H1 (cell line): ENCODE data around the gene CNNM1. TPM values are rescaled to one million over a fixed set of nuclear protein-coding genes. Genes with fewer than 3 reads are reported as not detected.

ENCODE experiments used
- CTCF ChIA-PET: fragments of 300-600 bp; sonication (Branson Sonifier 250); formaldehyde crosslinking; loops from one replicate; lab custom pipeline; 2021; ENCODE audit not compliant: partially characterized antibody; lab: Charles Lee
- POLR2A ChIA-PET: fragments of 300-600 bp; sonication (Branson Sonifier 250); formaldehyde crosslinking; loops from one replicate; lab custom pipeline; 2021; ENCODE audit warnings: inconsistent platforms; ENCODE audit not compliant: partially characterized antibody; lab: Charles Lee
- DNase-seq, 2 experiments: peaks; one replicate each; pipeline versions ENCODE4 v3.0.0 to v3.0.0-alpha.2; 2010 to 2022; ENCODE audit warnings: low spot score in 2 of 2, low read depth in 1 of 2, mixed read lengths in 1 of 2
- FAIRE-seq: peaks from 2 replicates; lab custom pipeline; 2011; peaks lifted over from hg19 to GRCh38; lab: Jason Lieb, UNC
- H2AFZ ChIP-seq: 2 replicates; pipeline ENCODE4 v1.8.1; 2012; ENCODE audit warnings: low read length, inconsistent platforms
- H2AK5ac ChIP-seq: 2 replicates; pipeline ENCODE4 v1.6.1; 2013; ENCODE audit warnings: low read depth, low read length
- H2BK120ac ChIP-seq: replicated peaks from 2 replicates; pipeline ENCODE3; 2013; ENCODE audit warnings: low read depth, low read length, inconsistent platforms
- H2BK12ac ChIP-seq: 2 replicates; pipeline ENCODE4 v1.6.1; 2013; ENCODE audit warnings: low read depth, low read length
- H2BK15ac ChIP-seq: 2 replicates; pipeline ENCODE4 v1.6.1; 2013; ENCODE audit warnings: low read length
- H2BK20ac ChIP-seq: 2 replicates; pipeline ENCODE4 v1.6.1; 2013; ENCODE audit warnings: low read length
- H2BK5ac ChIP-seq: 2 replicates; pipeline ENCODE4 v1.6.1; 2013; ENCODE audit warnings: low read depth, low read length
- H3K14ac ChIP-seq: 2 replicates; pipeline ENCODE4 v1.6.1; 2013; ENCODE audit warnings: inconsistent platforms; ENCODE audit not compliant: insufficient read length
- H3K18ac ChIP-seq: 2 replicates; pipeline ENCODE4 v1.6.1; 2013; ENCODE audit warnings: low read length; ENCODE audit errors: extremely low read depth
- H3K23ac ChIP-seq: 2 replicates; pipeline ENCODE4 v1.6.1; 2013; ENCODE audit warnings: inconsistent platforms; ENCODE audit not compliant: insufficient read length
- H3K23me2 ChIP-seq: 2 replicates; pipeline ENCODE4 v1.6.1; 2013; ENCODE audit warnings: low read depth, low read length
- H3K27ac ChIP-seq: 2 replicates; pipeline ENCODE4 v1.6.1; 2011; ENCODE audit warnings: low read depth, low read length, inconsistent platforms
- H3K27me3 ChIP-seq, 4 experiments: replicated peaks in 1 of 4; 1 replicate in 1 of 4; 2 replicates in 3 of 4; pipeline versions ENCODE4 v1.6.1 to v1.8.1; 2011 to 2013; ENCODE audit warnings: low read length in 3 of 4, mild to moderate bottlenecking in 3 of 4, inconsistent platforms in 2 of 4, mixed read lengths in 2 of 4, moderate library complexity in 1 of 4; ENCODE audit not compliant: control insufficient read depth in 3 of 4, insufficient read depth in 3 of 4; ENCODE audit errors: extremely low read depth in 1 of 4
- H3K36me3 ChIP-seq, 4 experiments: 2 replicates each; pipeline versions ENCODE4 v1.6.1 to v1.8.1; 2011 to 2013; ENCODE audit warnings: mild to moderate bottlenecking in 4 of 4, low read length in 3 of 4, moderate library complexity in 2 of 4, control low read depth in 1 of 4, inconsistent platforms in 1 of 4; ENCODE audit not compliant: insufficient read depth in 4 of 4, control insufficient read depth in 2 of 4
- H3K4ac ChIP-seq: replicated peaks from 2 replicates; pipeline ENCODE3; 2013; ENCODE audit warnings: low read length, low read depth, mixed read lengths, inconsistent platforms; ENCODE audit not compliant: insufficient read length
- H3K4me1 ChIP-seq, 4 experiments: replicated peaks in 1 of 4; 1 replicate in 1 of 4; 2 replicates in 3 of 4; pipeline versions ENCODE4 v1.6.1 to v1.8.1; 2011 to 2013; ENCODE audit warnings: low read length in 3 of 4, inconsistent platforms in 2 of 4, mixed read lengths in 1 of 4; ENCODE audit not compliant: insufficient read depth in 4 of 4, control insufficient read depth in 3 of 4
- H3K4me2 ChIP-seq, 2 experiments: 2 replicates each; pipeline versions ENCODE4 v1.6.1 to v1.8.1; 2011 to 2013; ENCODE audit warnings: low read depth in 2 of 2, low read length in 2 of 2, control low read depth in 1 of 2, inconsistent platforms in 1 of 2, mild to moderate bottlenecking in 1 of 2; ENCODE audit not compliant: insufficient read depth in 1 of 2
- H3K4me3 ChIP-seq, 4 experiments: fragments of 200-600, 300-600 bp in 1 of 4; sonication (generic), shearing (Covaris generic), sonication (Bioruptor Twin) in 1 of 4; 2 replicates each; pipeline versions ENCODE4 v1.5.1 to v1.8.1; 2011 to 2016; ENCODE audit warnings: low read length in 4 of 4, low read depth in 3 of 4, control low read depth in 2 of 4, inconsistent platforms in 2 of 4, mild to moderate bottlenecking in 2 of 4, mixed read lengths in 1 of 4, moderate library complexity in 1 of 4; ENCODE audit not compliant: insufficient read depth in 2 of 4; ENCODE audit errors: extremely low read depth in 1 of 4
- H3K56ac ChIP-seq: replicated peaks from 2 replicates; pipeline ENCODE3; 2013; ENCODE audit warnings: low read depth, mild to moderate bottlenecking, mixed read lengths, low read length, inconsistent platforms; ENCODE audit not compliant: insufficient read length
- H3K79me1 ChIP-seq: 2 replicates; pipeline ENCODE4 v1.6.1; 2013; ENCODE audit warnings: low read depth, low read length, control low read depth
- H3K79me2 ChIP-seq, 2 experiments: 2 replicates each; pipeline versions ENCODE4 v1.6.1 to v1.8.1; 2012 to 2013; ENCODE audit warnings: low read length in 2 of 2, mild to moderate bottlenecking in 2 of 2, inconsistent platforms in 1 of 2; ENCODE audit not compliant: insufficient read depth in 2 of 2, control insufficient read depth in 1 of 2
- H3K9ac ChIP-seq, 4 experiments: replicated peaks in 1 of 4; 1 replicate in 1 of 4; 2 replicates in 3 of 4; pipeline versions ENCODE4 v1.6.1 to v1.8.1; 2011 to 2013; ENCODE audit warnings: low read depth in 3 of 4, low read length in 3 of 4, control low read depth in 2 of 4, mild to moderate bottlenecking in 2 of 4, moderate library complexity in 2 of 4, inconsistent platforms in 1 of 4; ENCODE audit errors: extremely low read depth in 1 of 4
- H3K9me3 ChIP-seq, 2 experiments: 2 replicates each; pipeline versions ENCODE4 v1.6.1 to v1.8.1; 2012 to 2013; ENCODE audit warnings: mild to moderate bottlenecking in 2 of 2, moderate library complexity in 2 of 2, control low read depth in 1 of 2, inconsistent platforms in 1 of 2, low read depth in 1 of 2, low read length in 1 of 2, mixed read lengths in 1 of 2; ENCODE audit not compliant: insufficient read depth in 2 of 2
- H4K20me1 ChIP-seq, 2 experiments: replicated peaks in 1 of 2; 2 replicates each; pipeline versions ENCODE3 to v1.8.1; 2011 to 2013; ENCODE audit warnings: inconsistent platforms in 2 of 2, low read length in 2 of 2, mild to moderate bottlenecking in 1 of 2; ENCODE audit not compliant: insufficient read depth in 2 of 2, control insufficient read depth in 1 of 2
- H4K5ac ChIP-seq: 2 replicates; pipeline ENCODE4 v1.6.1; 2013; ENCODE audit warnings: low read length, low read depth, mixed read lengths, inconsistent platforms; ENCODE audit not compliant: insufficient read length
- H4K8ac ChIP-seq: 2 replicates; pipeline ENCODE4 v1.8.0; 2013; ENCODE audit warnings: mild to moderate bottlenecking, moderate library complexity, low read length, inconsistent platforms; ENCODE audit not compliant: insufficient read depth; ENCODE audit errors: extremely low read depth
- H4K91ac ChIP-seq: replicated peaks from 2 replicates; pipeline ENCODE3; 2013; ENCODE audit warnings: low read length, mixed read lengths, inconsistent platforms; ENCODE audit not compliant: insufficient read length
- CEBPB ChIP-seq: IDR thresholded peaks from 2 replicates; pipeline ENCODE4 v1.6.1; 2012; ENCODE audit warnings: low read depth, low read length
- CHD2 ChIP-seq: IDR thresholded peaks from 2 replicates; pipeline ENCODE4 v1.6.1; 2012; ENCODE audit warnings: low read length, improper control_type of control experiment
- SRF ChIP-seq: IDR thresholded peaks from 2 replicates; pipeline ENCODE4 v1.6.1; 2011; ENCODE audit warnings: mild to moderate bottlenecking, low read depth, low read length, moderate library complexity
- WGBS, 2 experiments: shearing (Covaris generic) in 1 of 2; methylation state at CpG; one replicate each; pipeline versions ENCODE4 v1.1.6 to v1.1.7; 2013 to 2015; ENCODE audit warnings: low lambda C conversion rate in 2 of 2, mixed read lengths in 2 of 2, inconsistent platforms in 1 of 2, low coverage in 1 of 2, missing lambda C conversion rate in 1 of 2; ENCODE audit not compliant: insufficient replicate concordance in 2 of 2, insufficient coverage in 1 of 2, insufficient read length in 1 of 2; ENCODE audit errors: extremely low coverage in 1 of 2, missing lambda C conversion rate in 1 of 2; 5-methylcytosine and 5-hydroxymethylcytosine counted together
- polyA plus RNA-seq, 7 experiments: library from polyadenylated mRNA; depleted of rRNA in 3 of 7; stranded (reverse) in 5 of 7; unstranded in 2 of 7; fragments of >200 nt in 5 of 7; fragments of 200-250 nt in 2 of 7; gene quantifications; 1 replicate in 5 of 7; 2 replicates in 1 of 7; 4 replicates in 1 of 7; pipeline versions ENCODE4 v1.2.1 to v1.2.3, GENCODE V29; 2011 to 2013; ENCODE audit warnings: missing spikeins in 2 of 7, mixed read lengths in 2 of 7
- total RNA-seq: library from RNA; stranded (reverse); fragmentation: NEBNext Ultra II Directional; extraction: Animal tissue kit (Norgen Biotek cat#: 25700); gene quantifications from 2 replicates; pipeline ENCODE4 v1.2.1, GENCODE V29; 2021

Gene CNNM1
- total and polyA plus RNA-seq, 2 of the 8 experiments (the other 6 are each of a cell fraction or from before 2014, with no cell fraction given), result 0.74 to 0.92 TPM

- Histone ChIP-seq H4K20me1 (peaks cover 3 to 6% of the 10 kb centered on the region in 2 experiments), H3K27me3 (no peaks in the 10 kb centered on the region), H3K23me2 (peaks cover 6% of the 10 kb centered on the region; the same call in 1 of the 2 replicates), H3K9me3 (no peaks in the 10 kb centered on the region), H2BK20ac (no peak overlapping the region), H3K79me1 (peaks cover 4% of the 10 kb centered on the region), H2BK12ac (no peak overlapping the region), H3K4ac (no peak overlapping the region), H4K8ac (no peak overlapping the region), H3K4me1 (peaks cover 0 to 4% (median 0%) of the 10 kb centered on the region in 4 experiments; a peak in 1 of 7 replicates), H3K56ac (no peak overlapping the region), H2AK5ac (no peak overlapping the region), H3K27ac (no peak overlapping the region), H3K36me3 (peaks cover 0 to 12% (median 4%) of the 10 kb centered on the region in 4 experiments; a peak in 5 of 8 replicates), H2BK120ac (no peak overlapping the region), H2BK5ac (no peak overlapping the region), H4K5ac (no peak overlapping the region), H2AFZ (no peak overlapping the region), H3K14ac (no peak overlapping the region), H4K91ac (no peak overlapping the region), H3K79me2 (peaks cover 0 to 53% of the 10 kb centered on the region in 2 experiments; a peak in 3 of 4 replicates), H3K9ac (no peak overlapping the region), H3K4me2 (no peak overlapping the region), H3K23ac (no peak overlapping the region), H3K18ac (no peak overlapping the region), H3K4me3 (no peak overlapping the region), H2BK15ac (no peak overlapping the region)
- WGBS, 2 experiments, result 90% methylated on average over 1 of the region's 1 CpG; no CpG with 5 or more reads in 1 of the 2 experiments
- POLR2A ChIA-PET, result interaction anchor here (0.7 to 1.8 kb wide), 4 partner anchors 13 to 32 kb away, joined by 3 to 8 read pairs (median 5); no protein-coding TSS in a partner anchor
- DNase-seq, result no peak
- no peak for FAIRE-seq
- CTCF ChIA-PET, result interaction anchor here (1.0 to 4.0 kb wide), 3 partner anchors 8 to 15 kb away, joined by 3 to 17 read pairs (median 3); no protein-coding TSS in a partner anchor
- TF ChIP-seq CEBPB (no peak), CHD2 (no peak), SRF (no peak)
Observed at GRCh38 chr10:99425204-99425603, 96.0 kb downstream of the CNNM1 start.
